A673 (cell line): Measurements from ENCODE around the gene NOP14.

Source experiments
- EZH2 ChIP-seq: fragments of 200-600 bp; sonication (generic); IDR thresholded peaks from 2 replicates; pipeline ENCODE4 v1.6.1; 2017; ENCODE audit warnings: borderline replicate concordance, low read depth, mild to moderate bottlenecking, mixed read lengths, antibody characterized with exemption, low read length; ENCODE audit not compliant: poor library complexity, severe bottlenecking
- TF ChIP-seq, protein P1 (sequence below): fragments of 300-800, 200-600 bp; sonication (generic); conservative IDR thresholded peaks from 2 replicates; pipeline ENCODE4 v1.5.1; 2017; ENCODE audit warnings: low read depth, mild to moderate bottlenecking, antibody characterized with exemption, low read length, moderate library complexity, mixed read lengths

- no peak for TF ChIP-seq EZH2
- TF ChIP-seq, protein P1, sequence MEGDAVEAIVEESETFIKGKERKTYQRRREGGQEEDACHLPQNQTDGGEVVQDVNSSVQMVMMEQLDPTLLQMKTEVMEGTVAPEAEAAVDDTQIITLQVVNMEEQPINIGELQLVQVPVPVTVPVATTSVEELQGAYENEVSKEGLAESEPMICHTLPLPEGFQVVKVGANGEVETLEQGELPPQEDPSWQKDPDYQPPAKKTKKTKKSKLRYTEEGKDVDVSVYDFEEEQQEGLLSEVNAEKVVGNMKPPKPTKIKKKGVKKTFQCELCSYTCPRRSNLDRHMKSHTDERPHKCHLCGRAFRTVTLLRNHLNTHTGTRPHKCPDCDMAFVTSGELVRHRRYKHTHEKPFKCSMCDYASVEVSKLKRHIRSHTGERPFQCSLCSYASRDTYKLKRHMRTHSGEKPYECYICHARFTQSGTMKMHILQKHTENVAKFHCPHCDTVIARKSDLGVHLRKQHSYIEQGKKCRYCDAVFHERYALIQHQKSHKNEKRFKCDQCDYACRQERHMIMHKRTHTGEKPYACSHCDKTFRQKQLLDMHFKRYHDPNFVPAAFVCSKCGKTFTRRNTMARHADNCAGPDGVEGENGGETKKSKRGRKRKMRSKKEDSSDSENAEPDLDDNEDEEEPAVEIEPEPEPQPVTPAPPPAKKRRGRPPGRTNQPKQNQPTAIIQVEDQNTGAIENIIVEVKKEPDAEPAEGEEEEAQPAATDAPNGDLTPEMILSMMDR: no peak
Measured at GRCh38 chr4:2907706-2908293, 55.4 kb downstream of the NOP14 start.
